ENCODE results near the gene PTPRE. TPM values are rescaled to one million over a fixed set of nuclear protein-coding genes. Genes with fewer than 3 reads are reported as not detected.

PTPRE gene
- 1 to 10 TPM; 4.4 to 9.5 (median 6.5) TPM for polyA plus RNA-seq (ENCODE audit: insufficient read length in 10 of 10)
- long read RNA-seq, donor 1, result 0 reads
- long read RNA-seq, donor 2, result 0 reads
- long read RNA-seq, donor 3, result 0 reads
- long read RNA-seq, donor 4, full-length matches to known transcripts, result 1 of 1 reads
- long read RNA-seq, donor 4, partial matches to known transcripts, result 0 of 1 reads
- long read RNA-seq, donor 4, other reads (novel, unspliced or antisense), result 0 of 1 reads
- long read RNA-seq, donor 5, result 0 reads
- long read RNA-seq, donor 6, result 0 reads
- long read RNA-seq, donor 7, result 0 reads
- long read RNA-seq, donor 8, result 0 reads
- long read RNA-seq, donor 9, result 0 reads

GRCh38 chr10:127906548-127907377, at the start of gene PTPRE:
TSS of gene PTPRE (plus strand) at chr10:127907103. CDS start at chr10:128040882, 133,779 bp downstream.
- DNase-seq, result peak; percentile 41 to 89 (median 72)

DNA sequence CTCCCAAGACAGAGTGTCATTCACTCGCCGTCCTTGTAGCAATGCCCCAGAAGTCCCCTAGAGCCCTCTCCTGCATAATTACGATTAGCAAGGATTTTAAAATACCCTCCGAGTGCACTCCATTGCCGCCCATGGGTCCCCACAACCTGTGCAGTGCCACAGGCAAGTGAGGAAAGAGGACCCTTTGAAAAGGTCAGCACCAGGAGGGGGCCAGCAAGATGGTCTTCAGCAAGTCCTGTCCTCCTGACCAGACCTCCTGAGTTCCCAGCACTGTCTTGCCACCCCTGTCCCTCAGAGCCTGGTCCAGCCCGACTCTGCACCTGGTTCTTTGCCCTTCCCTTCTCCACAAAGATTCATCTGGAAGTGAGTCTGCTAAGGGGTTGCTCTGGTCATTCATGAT, 46.3 kb upstream of the PTPRE start:
- no peak for DNase-seq

- DNase-seq, result no peak
Measured at GRCh38 chr10:127863231-127863825, 43.6 kb upstream of the PTPRE start.

DNA sequence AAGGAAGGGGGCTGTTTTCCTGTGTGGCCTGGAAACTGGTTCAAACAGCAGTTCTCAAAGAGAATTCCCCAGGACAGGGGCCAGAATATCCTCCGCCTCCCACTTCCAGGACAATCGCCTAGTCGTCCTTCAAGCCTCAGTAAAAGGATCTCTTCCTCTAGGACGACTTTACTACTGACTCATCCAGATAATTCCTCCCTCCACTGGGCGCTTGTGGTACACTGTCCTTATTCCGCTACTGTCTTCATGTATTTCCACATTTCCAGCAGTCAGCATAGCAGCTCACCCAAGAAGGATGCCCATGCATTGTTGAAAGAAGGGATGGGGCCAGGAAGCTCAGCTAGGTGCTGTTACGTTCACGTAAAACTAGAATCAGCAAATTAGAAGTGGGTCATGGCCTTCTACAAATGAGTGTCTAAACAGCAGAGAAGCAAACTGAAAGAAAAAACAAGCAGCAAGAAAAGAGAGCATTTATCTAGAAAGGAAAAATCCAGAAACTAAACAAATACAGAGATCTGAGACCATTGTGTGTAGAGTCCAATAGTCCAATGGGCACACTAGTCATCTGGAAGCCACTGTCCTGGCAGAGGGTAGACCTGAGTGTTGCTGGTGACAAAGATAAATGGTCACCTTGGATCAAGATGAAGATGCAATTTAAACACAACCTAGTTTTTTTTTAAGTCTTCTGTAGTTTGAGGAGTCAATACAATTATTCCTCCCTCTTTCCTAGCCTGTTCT, 40.5 kb upstream of the PTPRE start:
- no peak for DNase-seq

DNA sequence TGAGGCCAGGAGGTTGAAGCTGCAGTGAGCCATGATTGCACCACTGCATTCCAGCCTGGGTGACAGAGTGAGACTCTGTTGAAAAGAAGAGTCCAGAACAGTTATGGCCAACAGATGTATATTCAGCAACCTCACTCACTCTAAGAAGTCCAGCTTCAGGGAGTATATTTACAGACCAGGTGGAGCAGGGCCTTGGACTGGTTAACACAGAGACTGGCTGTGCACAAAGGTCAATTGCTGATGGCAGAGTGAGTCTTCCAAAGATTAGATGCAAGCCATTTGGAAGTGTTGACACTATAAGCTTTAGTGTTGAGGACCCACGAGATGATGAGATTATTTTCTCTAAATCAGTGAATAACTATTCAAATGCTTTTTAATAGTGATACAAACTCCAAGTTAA, 39.1 kb upstream of the PTPRE start:
- DNase-seq, result no peak

DNA sequence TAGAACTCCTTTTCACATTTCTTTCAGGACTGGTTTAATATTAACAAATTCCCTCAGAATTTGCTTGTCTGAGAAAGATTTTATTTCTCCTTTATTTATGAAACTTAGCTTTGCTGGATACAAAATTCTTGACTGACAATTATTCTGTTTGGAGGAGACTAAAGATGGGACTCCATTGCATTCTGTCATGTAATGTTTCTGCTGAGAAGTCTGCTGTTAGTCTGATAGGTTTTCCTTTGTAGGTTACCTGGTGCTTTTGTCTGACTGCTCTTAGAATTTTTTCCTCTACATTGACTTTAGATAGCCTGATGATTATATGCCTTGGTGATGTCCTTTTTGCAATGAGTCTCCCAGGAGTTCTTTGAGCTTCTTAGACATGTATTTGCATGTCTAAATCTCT, 37.6 kb upstream of the PTPRE start:
- no peak for DNase-seq

DNA sequence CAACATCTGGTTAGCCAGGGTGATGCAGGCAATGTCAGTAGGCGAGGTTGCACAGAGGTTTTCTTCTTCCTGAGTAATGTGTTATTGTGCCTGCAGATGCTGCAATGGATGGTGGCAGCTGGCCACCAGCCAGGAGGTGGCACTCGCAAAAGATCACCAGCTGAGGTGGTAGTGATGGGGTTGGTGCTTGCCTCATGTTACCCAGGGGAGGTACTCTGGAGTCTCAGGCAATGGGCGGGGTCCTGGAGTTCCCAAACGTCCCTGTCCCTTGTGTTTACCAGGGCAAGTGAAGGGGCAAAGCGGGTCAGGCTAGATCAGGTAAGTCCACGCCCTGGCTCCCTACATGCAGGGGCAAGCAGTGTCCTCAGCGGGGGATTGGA, 35.3 kb upstream of the PTPRE start:
- DNase-seq, result no peak

DNA sequence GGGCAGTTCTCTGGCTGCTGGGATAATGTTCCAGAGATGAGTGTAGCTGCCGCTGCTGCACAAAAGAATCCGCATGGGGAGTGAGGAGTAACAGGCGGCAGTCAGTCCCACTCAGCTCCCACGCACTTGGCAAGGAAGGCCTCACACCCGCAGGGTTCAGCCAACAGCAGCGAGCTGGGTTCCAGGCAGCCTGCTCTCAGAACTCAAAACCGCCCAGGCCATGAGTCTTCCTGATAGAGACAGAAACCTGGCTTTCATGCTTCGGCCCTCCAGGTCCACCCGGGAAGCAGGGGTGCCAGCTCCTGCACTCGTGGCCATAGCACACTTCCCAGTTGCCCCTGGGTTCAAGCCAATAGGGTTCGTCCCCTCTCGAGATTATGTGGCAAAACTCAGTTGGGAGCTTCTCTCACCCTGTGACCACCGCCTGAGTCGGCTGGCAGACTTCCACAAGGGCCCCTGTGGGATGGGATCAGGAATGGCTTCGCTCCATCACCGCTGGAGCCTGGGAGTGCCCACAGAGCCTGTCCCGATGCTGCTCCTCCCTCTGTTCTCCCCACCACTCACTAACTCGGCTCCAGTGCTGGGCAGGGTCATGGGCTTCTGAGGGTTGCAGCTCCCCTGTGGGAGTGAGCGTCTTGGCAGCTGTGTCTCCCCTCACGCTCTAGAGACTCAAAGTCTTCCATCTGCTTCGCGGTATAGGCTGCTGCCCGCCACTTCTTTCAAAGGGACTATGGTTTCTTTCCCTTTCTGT, 34.7 kb upstream of the PTPRE start:
- no peak for DNase-seq

GRCh38 chr10:127872871-127873600, 33.9 kb upstream of the PTPRE start:
- DNase-seq, result no peak

- no peak for DNase-seq
Measured at GRCh38 chr10:127873901-127874470, 32.9 kb upstream of the PTPRE start.

DNA sequence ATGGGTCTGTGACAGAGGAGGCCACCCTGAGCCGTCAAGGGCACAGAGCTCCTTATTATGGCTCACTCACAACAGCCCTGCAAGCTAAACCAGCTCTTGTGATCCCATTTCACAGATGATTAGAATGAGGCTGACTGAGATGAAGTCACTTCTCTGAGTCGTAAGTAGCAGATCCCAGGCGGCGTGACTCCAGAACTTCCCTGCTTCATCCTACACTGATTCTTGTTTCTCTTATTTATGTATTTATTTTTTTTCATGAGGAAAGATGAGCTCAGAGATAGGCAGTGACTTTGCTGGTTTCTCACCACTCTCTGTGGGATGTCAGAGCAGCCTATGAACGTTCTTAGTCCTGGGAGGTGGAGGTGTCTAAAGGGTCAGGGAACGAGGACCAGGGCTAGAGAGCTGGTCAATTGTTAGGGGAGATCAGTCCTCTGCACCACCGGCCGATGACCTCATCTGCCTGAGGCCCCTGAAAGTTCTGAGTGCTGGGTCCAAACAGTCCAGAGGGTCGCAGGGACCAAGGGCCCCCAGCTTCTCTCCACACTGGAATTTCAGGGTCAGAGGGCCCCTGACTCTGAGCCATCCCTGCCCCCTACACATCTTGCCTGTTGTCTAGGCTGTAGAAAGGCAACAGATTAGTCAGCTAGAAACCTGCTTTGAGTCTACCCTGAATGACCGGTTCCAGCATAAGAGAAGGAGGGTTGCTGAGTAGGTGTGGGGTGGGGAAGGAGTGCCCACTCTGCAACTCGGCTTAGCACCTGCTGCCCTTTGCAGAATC, 32.0 kb upstream of the PTPRE start:
- no peak for DNase-seq

DNA sequence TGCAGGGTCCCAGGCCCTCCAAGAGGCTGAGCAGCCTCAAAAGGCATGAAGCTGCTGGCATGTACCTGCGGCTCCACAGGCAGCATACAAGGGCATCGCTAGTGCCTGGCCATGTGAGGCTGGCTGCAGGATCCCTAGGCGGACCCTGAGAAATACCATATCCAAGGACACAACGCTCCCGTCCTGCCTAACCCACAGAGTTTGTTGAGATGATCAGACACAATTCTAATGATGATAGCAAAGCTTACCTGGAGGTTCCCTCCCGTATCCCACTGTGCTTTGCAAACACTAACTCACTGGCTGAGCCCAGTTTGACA, 31.5 kb upstream of the PTPRE start:
- DNase-seq, result no peak

DNA sequence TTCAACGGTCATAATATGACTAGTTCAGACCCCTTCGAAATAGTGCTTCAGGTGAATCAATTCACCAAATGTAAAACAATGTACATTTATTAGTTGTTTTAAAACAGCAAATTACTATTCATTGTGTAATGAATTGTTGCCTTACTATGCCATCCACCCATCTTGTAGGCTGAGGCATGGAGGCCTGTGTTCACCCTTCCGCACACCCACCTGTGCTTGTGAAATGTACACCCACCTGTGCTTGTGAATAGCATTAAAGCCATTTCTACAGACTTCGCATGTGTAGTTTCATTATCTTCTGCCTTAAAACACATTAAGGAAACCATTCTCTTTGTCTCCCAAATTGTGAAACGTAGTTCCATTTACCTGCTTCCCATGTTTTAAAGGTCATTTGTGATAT, 31.0 kb upstream of the PTPRE start:
- DNase-seq, result no peak

GRCh38 chr10:127877116-127877515, 29.8 kb upstream of the PTPRE start:
- no peak for DNase-seq

DNA sequence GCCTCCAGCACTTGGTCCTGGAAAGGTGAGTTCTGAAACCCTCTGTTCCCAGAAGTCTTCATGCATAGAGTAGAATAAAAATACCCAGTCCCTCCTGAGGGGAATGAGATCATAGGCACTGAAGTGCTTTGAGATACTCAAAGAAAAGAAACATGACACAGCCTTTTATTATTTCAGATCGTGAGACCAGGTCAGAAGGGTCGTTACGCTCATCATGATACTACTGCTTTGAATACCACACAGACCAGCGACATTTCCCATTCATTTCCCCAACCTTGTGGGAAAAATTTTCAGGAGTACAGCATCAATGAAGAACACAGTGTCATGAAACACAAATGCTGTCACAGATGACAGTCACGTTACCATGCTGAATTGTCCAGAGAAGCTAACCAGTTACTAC, 29.2 kb upstream of the PTPRE start:
- DNase-seq, result no peak

DNA sequence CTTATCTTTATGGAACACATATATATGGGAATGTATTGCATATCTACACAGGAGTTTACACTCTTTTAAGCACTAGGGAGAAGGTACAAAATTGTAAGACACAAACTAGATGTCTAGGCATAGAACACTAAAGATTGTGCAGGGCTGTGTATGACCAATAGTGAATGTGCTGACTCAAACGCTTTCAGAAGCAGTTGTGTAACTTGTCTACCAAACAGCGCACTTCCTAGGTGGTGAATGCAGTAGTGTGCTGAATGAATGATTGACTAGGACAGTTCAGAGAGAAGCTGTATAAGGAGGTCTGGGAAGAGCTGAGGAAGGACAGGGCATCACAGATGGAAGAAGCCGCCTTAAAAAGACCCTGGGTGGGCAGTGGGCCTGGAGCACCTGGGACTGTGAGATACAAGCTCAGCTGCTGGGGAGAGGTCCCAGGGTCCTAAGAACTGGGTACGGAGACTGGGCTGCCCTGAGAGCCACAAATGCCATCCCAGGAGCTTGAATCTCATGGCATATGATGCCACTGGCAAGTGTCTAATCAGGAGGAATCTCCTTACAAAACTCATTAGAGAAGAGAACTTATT, 28.3 kb upstream of the PTPRE start:
- DNase-seq, result no peak

GRCh38 chr10:127880557-127880956, 26.3 kb upstream of the PTPRE start:
- DNase-seq, result peak in 1 of 3 donors; percentile 32

GRCh38 chr10:127881262-127881661, 25.6 kb upstream of the PTPRE start:
- DNase-seq, result no peak

DNA sequence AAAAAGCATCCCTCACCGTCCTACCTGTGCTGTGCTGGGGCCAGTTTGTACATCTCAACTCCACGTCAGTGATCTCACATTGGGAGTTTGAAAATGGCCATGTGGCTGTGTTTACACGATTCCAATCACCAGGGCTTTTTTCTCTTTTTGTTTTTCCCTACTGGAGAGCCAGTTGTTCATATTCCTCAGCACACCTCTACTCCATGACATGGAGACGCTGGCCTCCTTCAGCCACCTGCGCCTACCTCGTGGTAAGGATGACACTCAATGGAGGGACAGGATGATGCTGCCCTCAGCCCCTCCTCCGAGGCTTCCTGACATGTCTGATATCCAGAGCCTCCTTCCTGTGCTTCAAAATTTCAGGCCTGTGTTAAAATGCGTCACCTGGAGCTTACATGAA, 24.5 kb upstream of the PTPRE start:
- DNase-seq, result no peak
